NCI-H1436 (cell line): ENCODE results near the gene PPFIA2.
"Not testable (repeated sequence)": the region's sequence is repeated elsewhere in the genome, so short reads cannot be mapped to it uniquely, and the experiment has no call there.

ENCODE experiments used
- DNase-seq: peaks from one replicate; lab custom pipeline; 2025; lab: John Stamatoyannopoulos, UW

Gene PPFIA2

GRCh38 chr12:81668475-81668874 is 90.7 kb downstream of the PPFIA2 start:
- no peak for DNase-seq

GRCh38 chr12:81659310-81659709 is 99.8 kb downstream of the PPFIA2 start:
- DNase-seq = not testable (repeated sequence)

GRCh38 chr12:81644503-81644902 is 114.6 kb downstream of the PPFIA2 start:
- DNase-seq = peak; percentile 63

- no peak for DNase-seq
Observed at GRCh38 chr12:81639196-81639595, 120.0 kb downstream of the PPFIA2 start.

- no peak for DNase-seq
Observed at GRCh38 chr12:81633127-81633526, 126.0 kb downstream of the PPFIA2 start.

GRCh38 chr12:81627336-81628189 is 131.6 kb downstream of the PPFIA2 start:
- peak; percentile 62 for DNase-seq

- DNase-seq = no peak
Observed at GRCh38 chr12:81626406-81626805, 132.7 kb downstream of the PPFIA2 start.

GRCh38 chr12:81617915-81618314 is 141.2 kb downstream of the PPFIA2 start:
- DNase-seq = no peak

GRCh38 chr12:81615026-81615588 is 144.0 kb downstream of the PPFIA2 start:
- no peak for DNase-seq

- no peak for DNase-seq
Observed at GRCh38 chr12:81610955-81611889, 147.9 kb downstream of the PPFIA2 start.

- DNase-seq = peak; percentile 36
Observed at GRCh38 chr12:81597928-81598604, 161.1 kb downstream of the PPFIA2 start.

GRCh38 chr12:81596558-81596957 is 162.6 kb downstream of the PPFIA2 start:
- no peak for DNase-seq

- no peak for DNase-seq
Observed at GRCh38 chr12:81591256-81591655, 167.9 kb downstream of the PPFIA2 start.

GRCh38 chr12:81590703-81591102 is 168.4 kb downstream of the PPFIA2 start:
- DNase-seq = not testable (repeated sequence)

- no peak for DNase-seq
Observed at GRCh38 chr12:81588235-81589008, 170.7 kb downstream of the PPFIA2 start.

- DNase-seq = no peak
Observed at GRCh38 chr12:81585787-81586186, 173.4 kb downstream of the PPFIA2 start.

- DNase-seq = no peak
Observed at GRCh38 chr12:81573228-81573627, 185.9 kb downstream of the PPFIA2 start.

GRCh38 chr12:81572411-81572810 is 186.7 kb downstream of the PPFIA2 start:
- no peak for DNase-seq

- no peak for DNase-seq
Observed at GRCh38 chr12:81570234-81570633, 188.9 kb downstream of the PPFIA2 start.

- no peak for DNase-seq
Observed at GRCh38 chr12:81564237-81564636, 194.9 kb downstream of the PPFIA2 start.

- DNase-seq = no peak
Observed at GRCh38 chr12:81558031-81558430, 201.1 kb downstream of the PPFIA2 start.
